HepG2 (cell line): ENCODE results near the gene KRT71. TPM values are rescaled to one million over a fixed set of nuclear protein-coding genes. Genes with fewer than 3 reads are reported as not detected.

Source experiments
- ATAC-seq: fragments of 200-7000 bp; cut with Tn5 transposase; 3 replicates; pipeline ENCODE4 v1.9.1; 2020; ENCODE audit warnings: mild to moderate bottlenecking, moderate library complexity
- BruUV-seq: library from RNA; stranded (reverse); fragments of 400-500 nt; replicated peaks from 2 replicates; lab custom pipeline; 2021; lab: Mats Ljungman, UMichigan
- CTCF ChIA-PET: fragments of 300-600 bp; formaldehyde crosslinking; extraction: SDS; loops from one replicate; lab custom pipeline; 2021; ENCODE audit warnings: low total read pairs, inconsistent platforms, low intra/inter-chr PET ratio; lab: Yijun Ruan, JAX
- POLR2A ChIA-PET: fragments of 350-600 bp; sonication (Branson Sonifier 250); formaldehyde crosslinking; loops from one replicate; lab custom pipeline; 2020; ENCODE audit warnings: antibody characterized with exemption, inconsistent platforms; lab: Yijun Ruan, JAX
- DNase-seq: peaks from one replicate; pipeline ENCODE4 v3.0.0-alpha.2; 2015; ENCODE audit warnings: low spot score
- FAIRE-seq: peaks from 3 replicates; lab custom pipeline; 2011; peaks lifted over from hg19 to GRCh38; lab: Jason Lieb, UNC
- H2AFZ ChIP-seq: one replicate; pipeline ENCODE4 v1.6.1; 2011; ENCODE audit warnings: low read length, inconsistent platforms
- H3K27ac ChIP-seq: fragments of 300-600 bp; 3 replicates; pipeline ENCODE4 v1.8.0; 2011; ENCODE audit warnings: mixed run types, mild to moderate bottlenecking, mixed read lengths, low read length, inconsistent platforms; ENCODE audit not compliant: insufficient read depth; ENCODE audit errors: extremely low read length
- H3K27me3 ChIP-seq, 2 experiments: fragments of 200-600 bp in 1 of 2; 2 replicates in 1 of 2; 3 replicates in 1 of 2; pipeline versions ENCODE4 v1.6.0 to v1.8.0; 2011; ENCODE audit warnings: low read length in 2 of 2, mild to moderate bottlenecking in 2 of 2, moderate library complexity in 2 of 2, inconsistent platforms in 1 of 2; ENCODE audit not compliant: insufficient read depth in 2 of 2, control insufficient read depth in 1 of 2
- H3K36me3 ChIP-seq, 2 experiments: fragments of 200-600 bp in 1 of 2; replicated peaks in 1 of 2; 2 replicates in 1 of 2; 3 replicates in 1 of 2; pipeline versions ENCODE4 v1.5.1 to v1.8.0; 2011; ENCODE audit warnings: low read length in 2 of 2, inconsistent platforms in 1 of 2; ENCODE audit not compliant: insufficient read depth in 2 of 2, control insufficient read depth in 1 of 2
- H3K4me1 ChIP-seq: 2 replicates; pipeline ENCODE4 v1.5.1; 2012; ENCODE audit warnings: low read length, inconsistent platforms; ENCODE audit not compliant: insufficient read depth
- H3K4me2 ChIP-seq: 2 replicates; pipeline ENCODE4 v1.6.0; 2011; ENCODE audit warnings: low read depth, low read length, inconsistent platforms
- H3K4me3 ChIP-seq, 3 experiments: fragments of 200-600 bp in 1 of 3; sonication (generic), shearing (Covaris generic) in 1 of 3; replicated peaks in 1 of 3; 2 replicates each; pipeline ENCODE4 v1.5.1; 2011 to 2016; ENCODE audit warnings: low read length in 3 of 3, inconsistent platforms in 2 of 3, low read depth in 2 of 3, mild to moderate bottlenecking in 2 of 3, control low read depth in 1 of 3, mixed read lengths in 1 of 3; ENCODE audit not compliant: insufficient read depth in 1 of 3
- H3K79me2 ChIP-seq: one replicate; pipeline ENCODE4 v1.6.1; 2011; ENCODE audit warnings: low read length, inconsistent platforms; ENCODE audit not compliant: insufficient read depth
- H3K9ac ChIP-seq: 2 replicates; pipeline ENCODE4 v1.6.0; 2011; ENCODE audit warnings: mild to moderate bottlenecking, low read depth, low read length, inconsistent platforms; ENCODE audit not compliant: insufficient read depth
- H3K9me3 ChIP-seq: 2 replicates; pipeline ENCODE4 v1.5.1; 2012; ENCODE audit warnings: mild to moderate bottlenecking, low read length
- H4K20me1 ChIP-seq: 2 replicates; pipeline ENCODE4 v1.6.0; 2011; ENCODE audit warnings: inconsistent platforms, mild to moderate bottlenecking, low read length, moderate library complexity; ENCODE audit not compliant: insufficient read depth
- CAMTA2 ChIP-seq: sonication (generic); formaldehyde crosslinking; IDR thresholded peaks from 2 replicates; pipeline ENCODE4 v1.4.0; 2020; ENCODE audit warnings: mild to moderate bottlenecking, missing genetic modification reagents, borderline replicate concordance
- CSRNP1 ChIP-seq: sonication (generic); formaldehyde crosslinking; IDR thresholded peaks from 2 replicates; pipeline ENCODE4 v1.8.1; 2023; ENCODE audit warnings: mild to moderate bottlenecking, missing genetic modification reagents
- PCBP2 ChIP-seq: fragments of 200-400 bp; formaldehyde crosslinking; optimal IDR thresholded peaks from 2 replicates; pipeline ENCODE3; 2018; ENCODE audit warnings: low read length, low read depth; ENCODE audit not compliant: poor library complexity, severe bottlenecking
- SETDB1 ChIP-seq: sonication (generic); formaldehyde crosslinking; IDR thresholded peaks from 2 replicates; pipeline ENCODE4 v1.5.1; 2020; ENCODE audit warnings: missing genetic modification reagents, mild to moderate bottlenecking, borderline replicate concordance
- ZMAT5 ChIP-seq: sonication (generic); formaldehyde crosslinking; IDR thresholded peaks from 2 replicates; pipeline ENCODE4 v1.5.0; 2020; ENCODE audit warnings: mild to moderate bottlenecking, low read depth, missing genetic modification reagents, borderline replicate concordance
- ZNF550 ChIP-seq: sonication (generic); formaldehyde crosslinking; IDR thresholded peaks from 2 replicates; pipeline ENCODE4 v1.4.0; 2020; ENCODE audit warnings: mild to moderate bottlenecking, missing genetic modification reagents, borderline replicate concordance
- ZSCAN9 ChIP-seq: IDR thresholded peaks from 2 replicates; pipeline ENCODE4 v1.6.1; 2016; ENCODE audit warnings: borderline replicate concordance
- WGBS: methylation state at CpG from one replicate; pipeline ENCODE4 v1.1.6; 2017; ENCODE audit warnings: low lambda C conversion rate; 5-methylcytosine and 5-hydroxymethylcytosine counted together
- in situ Hi-C: cut with HindIII; loops from 2 replicates; pipeline ENCODE4 v1.10.0; 2017; ENCODE audit warnings: low pct_unique_long_range_greater_than_20kb; ENCODE audit not compliant: extremely low pct_ligation_motif_present
- intact Hi-C: fragments of 100-400 bp; cut with micrococcal nuclease; formaldehyde crosslinking; loops from one replicate; pipeline ENCODE4 v1.10.0; 2022; ENCODE audit not compliant: unreplicated experiment
- polyA plus RNA-seq, 8 experiments: library from polyadenylated mRNA; depleted of rRNA in 3 of 8; stranded (reverse) in 7 of 8; unstranded in 1 of 8; fragments of >200 nt; fragmentation: Illumina TruSeq in 4 of 8; extraction: Trizol in 4 of 8; gene quantifications; 2 replicates each; pipeline versions ENCODE4 v1.2.1 to v1.2.3, GENCODE V29; 2011 to 2016; ENCODE audit warnings: low read depth in 4 of 8, missing spikeins in 1 of 8, mixed read lengths in 1 of 8; ENCODE audit not compliant: insufficient read depth in 1 of 8
- total RNA-seq, 5 experiments: library from RNA; depleted of rRNA; stranded (reverse); fragments of >200 nt; fragmentation: Illumina TruSeq; extraction: Trizol; gene quantifications; 2 replicates each; pipeline ENCODE4 v1.2.3, GENCODE V29; 2016; ENCODE audit warnings: low read depth in 1 of 5

KRT71 gene
- total and polyA plus RNA-seq, 2 of the 13 experiments (the other 11 are each of a cell fraction or from before 2014, with no cell fraction given) = not detected

GRCh38 chr12:52494100-52494499 is 58.8 kb downstream of the KRT71 start:
- 0 out of 2 replicates have a peak, but pooled peaks cover 6% of the 10 kb centered on the region for H3K4me1 ChIP-seq
- intact Hi-C loops = no loop called here
- no peak overlapping the region for H3K9ac ChIP-seq
- ChIA-PET CTCF (no interaction called here), POLR2A (no interaction called here)
- H3K79me2 ChIP-seq = no peaks in the 10 kb centered on the region
- FAIRE-seq (no peak), ATAC-seq (no peak), DNase-seq (no peak)
- in situ Hi-C loops = no loop called here
- H3K4me2 ChIP-seq = no peak overlapping the region
- H4K20me1 ChIP-seq = no peaks in the 10 kb centered on the region
- no TSS peak for BruUV-seq
- no peak overlapping the region for H2AFZ ChIP-seq
- 8% methylated on average over 1 of the region's 1 CpG for WGBS
- H3K4me3 ChIP-seq = no peak overlapping the region
- H3K27ac ChIP-seq = no peak overlapping the region
- H3K27me3 ChIP-seq = peaks cover 3 to 17% of the 10 kb centered on the region in 2 experiments; a peak in 3 of 5 replicates
- TF ChIP-seq ZNF550 (CRISPR knock-in tag) (no peak), ZSCAN9 (CRISPR knock-in tag) (no peak), ZMAT5 (CRISPR knock-in tag) (no peak), CAMTA2 (no peak), SETDB1 (CRISPR knock-in tag) (no peak), CSRNP1 (no peak), PCBP2 (no peak)
- no peaks in the 10 kb centered on the region for H3K9me3 ChIP-seq
- no peaks in the 10 kb centered on the region for H3K36me3 ChIP-seq

Other genes starting within 250 kb of the KRT71 start
- gene KRT83, start 231.7 kb downstream of the KRT71 start, total RNA-seq (2016; rRNA removed; fragmentation: Illumina TruSeq; extraction: Trizol) = not detected in 2 replicates
- not detected in 2 replicates for gene KRT83, start 231.7 kb downstream of the KRT71 start, polyA plus RNA-seq (2011; rRNA removed)
- not detected in 2 replicates for gene KRT85, start 185.7 kb downstream of the KRT71 start, total RNA-seq (2016; rRNA removed; fragmentation: Illumina TruSeq; extraction: Trizol)
- not detected in 2 replicates for gene KRT85, start 185.7 kb downstream of the KRT71 start, polyA plus RNA-seq (2011; rRNA removed)
- not detected in 2 replicates for gene KRT84, start 167.5 kb downstream of the KRT71 start, total RNA-seq (2016; rRNA removed; fragmentation: Illumina TruSeq; extraction: Trizol)
- gene KRT84, start 167.5 kb downstream of the KRT71 start, polyA plus RNA-seq (2011; rRNA removed) = not detected in 2 replicates
- not detected in 2 replicates for gene KRT82, start 146.8 kb downstream of the KRT71 start, total RNA-seq (2016; rRNA removed; fragmentation: Illumina TruSeq; extraction: Trizol)
- not detected in 2 replicates for gene KRT82, start 146.8 kb downstream of the KRT71 start, polyA plus RNA-seq (2011; rRNA removed)
- gene KRT75, start 118.8 kb downstream of the KRT71 start, total RNA-seq (2016; rRNA removed; fragmentation: Illumina TruSeq; extraction: Trizol) = not detected in 2 replicates
- gene KRT75, start 118.8 kb downstream of the KRT71 start, polyA plus RNA-seq (2011; rRNA removed) = not detected in 2 replicates
- gene KRT6B, start 101.0 kb downstream of the KRT71 start, total RNA-seq (2016; rRNA removed; fragmentation: Illumina TruSeq; extraction: Trizol) = not detected in 2 replicates
- gene KRT6B, start 101.0 kb downstream of the KRT71 start, polyA plus RNA-seq (2011; rRNA removed) = 0.07 TPM in 1 of 2 replicates, not detected in the other
- gene KRT6C, start 79.3 kb downstream of the KRT71 start, total RNA-seq (2016; rRNA removed; fragmentation: Illumina TruSeq; extraction: Trizol) = not detected in 2 replicates
- gene KRT6C, start 79.3 kb downstream of the KRT71 start, polyA plus RNA-seq (2011; rRNA removed) = 0.03 TPM in 1 of 2 replicates, not detected in the other
- not detected in 2 replicates for gene KRT6A, start 59.9 kb downstream of the KRT71 start, total RNA-seq (2016; rRNA removed; fragmentation: Illumina TruSeq; extraction: Trizol)
- 0.13 TPM in 2 replicates for gene KRT6A, start 59.9 kb downstream of the KRT71 start, polyA plus RNA-seq (2011; rRNA removed)
- not detected in 2 replicates for gene KRT5, start 32.8 kb downstream of the KRT71 start, total RNA-seq (2016; rRNA removed; fragmentation: Illumina TruSeq; extraction: Trizol)
- gene KRT5, start 32.8 kb downstream of the KRT71 start, polyA plus RNA-seq (2011; rRNA removed) = 0.08 and 0.29 TPM in 2 replicates
- gene KRT74, start 20.7 kb upstream of the KRT71 start, total RNA-seq (2016; rRNA removed; fragmentation: Illumina TruSeq; extraction: Trizol) = not detected in 2 replicates
- gene KRT74, start 20.7 kb upstream of the KRT71 start, polyA plus RNA-seq (2011; rRNA removed) = not detected in 2 replicates
- not detected in 2 replicates for gene KRT72, start 48.3 kb upstream of the KRT71 start, total RNA-seq (2016; rRNA removed; fragmentation: Illumina TruSeq; extraction: Trizol)
- not detected in 2 replicates for gene KRT72, start 48.3 kb upstream of the KRT71 start, polyA plus RNA-seq (2011; rRNA removed)
- not detected in 2 replicates for gene KRT73, start 65.4 kb upstream of the KRT71 start, total RNA-seq (2016; rRNA removed; fragmentation: Illumina TruSeq; extraction: Trizol)
- not detected in 2 replicates for gene KRT73, start 65.4 kb upstream of the KRT71 start, polyA plus RNA-seq (2011; rRNA removed)
- not detected in 2 replicates for gene KRT2, start 99.1 kb upstream of the KRT71 start, total RNA-seq (2016; rRNA removed; fragmentation: Illumina TruSeq; extraction: Trizol)
- gene KRT2, start 99.1 kb upstream of the KRT71 start, polyA plus RNA-seq (2011; rRNA removed) = not detected in 2 replicates
- not detected in 2 replicates for gene KRT1, start 127.3 kb upstream of the KRT71 start, total RNA-seq (2016; rRNA removed; fragmentation: Illumina TruSeq; extraction: Trizol)
- gene KRT1, start 127.3 kb upstream of the KRT71 start, polyA plus RNA-seq (2011; rRNA removed) = not detected in 2 replicates
- not detected in 2 replicates for gene KRT77, start 150.4 kb upstream of the KRT71 start, total RNA-seq (2016; rRNA removed; fragmentation: Illumina TruSeq; extraction: Trizol)
- gene KRT77, start 150.4 kb upstream of the KRT71 start, polyA plus RNA-seq (2011; rRNA removed) = not detected in 2 replicates
- not detected in 2 replicates for gene KRT76, start 224.2 kb upstream of the KRT71 start, total RNA-seq (2016; rRNA removed; fragmentation: Illumina TruSeq; extraction: Trizol)
- not detected in 2 replicates for gene KRT76, start 224.2 kb upstream of the KRT71 start, polyA plus RNA-seq (2011; rRNA removed)
- not detected in 2 replicates for gene KRT3, start 243.0 kb upstream of the KRT71 start, total RNA-seq (2016; rRNA removed; fragmentation: Illumina TruSeq; extraction: Trizol)
- not detected in 2 replicates for gene KRT3, start 243.0 kb upstream of the KRT71 start, polyA plus RNA-seq (2011; rRNA removed)